HepG2 (cell line): Measurements from ENCODE around the gene TLR9. TPM values are rescaled to one million over a fixed set of nuclear protein-coding genes. Genes with fewer than 3 reads are reported as not detected.
A peak's percentile ranks its signal among the peaks of the same experiment; 100 is the strongest.
"Not testable (repeated sequence)": the region's sequence is repeated elsewhere in the genome, so short reads cannot be mapped to it uniquely, and the experiment has no call there.

Experiments
- ATAC-seq: fragments of 200-7000 bp; cut with Tn5 transposase; 3 replicates; pipeline ENCODE4 v1.9.1; 2020; ENCODE audit warnings: mild to moderate bottlenecking, moderate library complexity
- BruUV-seq: library from RNA; stranded (reverse); fragments of 400-500 nt; replicated peaks from 2 replicates; lab custom pipeline; 2021; lab: Mats Ljungman, UMichigan
- CTCF ChIA-PET: fragments of 300-600 bp; formaldehyde crosslinking; extraction: SDS; loops from one replicate; lab custom pipeline; 2021; ENCODE audit warnings: low total read pairs, inconsistent platforms, low intra/inter-chr PET ratio; lab: Yijun Ruan, JAX
- POLR2A ChIA-PET: fragments of 350-600 bp; sonication (Branson Sonifier 250); formaldehyde crosslinking; loops from one replicate; lab custom pipeline; 2020; ENCODE audit warnings: antibody characterized with exemption, inconsistent platforms; lab: Yijun Ruan, JAX
- DNase-seq: peaks from one replicate; pipeline ENCODE4 v3.0.0-alpha.2; 2015; ENCODE audit warnings: low spot score
- FAIRE-seq: peaks from 3 replicates; lab custom pipeline; 2011; peaks lifted over from hg19 to GRCh38; lab: Jason Lieb, UNC
- H2AFZ ChIP-seq: one replicate; pipeline ENCODE4 v1.6.1; 2011; ENCODE audit warnings: low read length, inconsistent platforms
- H3K27ac ChIP-seq: fragments of 300-600 bp; 3 replicates; pipeline ENCODE4 v1.8.0; 2011; ENCODE audit warnings: mixed run types, mild to moderate bottlenecking, mixed read lengths, low read length, inconsistent platforms; ENCODE audit not compliant: insufficient read depth; ENCODE audit errors: extremely low read length
- H3K27me3 ChIP-seq, 2 experiments: fragments of 200-600 bp in 1 of 2; 2 replicates in 1 of 2; 3 replicates in 1 of 2; pipeline versions ENCODE4 v1.6.0 to v1.8.0; 2011; ENCODE audit warnings: low read length in 2 of 2, mild to moderate bottlenecking in 2 of 2, moderate library complexity in 2 of 2, inconsistent platforms in 1 of 2; ENCODE audit not compliant: insufficient read depth in 2 of 2, control insufficient read depth in 1 of 2
- H3K36me3 ChIP-seq, 2 experiments: fragments of 200-600 bp in 1 of 2; replicated peaks in 1 of 2; 2 replicates in 1 of 2; 3 replicates in 1 of 2; pipeline versions ENCODE4 v1.5.1 to v1.8.0; 2011; ENCODE audit warnings: low read length in 2 of 2, inconsistent platforms in 1 of 2; ENCODE audit not compliant: insufficient read depth in 2 of 2, control insufficient read depth in 1 of 2
- H3K4me1 ChIP-seq: 2 replicates; pipeline ENCODE4 v1.5.1; 2012; ENCODE audit warnings: low read length, inconsistent platforms; ENCODE audit not compliant: insufficient read depth
- H3K4me2 ChIP-seq: 2 replicates; pipeline ENCODE4 v1.6.0; 2011; ENCODE audit warnings: low read depth, low read length, inconsistent platforms
- H3K4me3 ChIP-seq, 3 experiments: fragments of 200-600 bp in 1 of 3; sonication (generic), shearing (Covaris generic) in 1 of 3; replicated peaks in 1 of 3; 2 replicates each; pipeline ENCODE4 v1.5.1; 2011 to 2016; ENCODE audit warnings: low read length in 3 of 3, inconsistent platforms in 2 of 3, low read depth in 2 of 3, mild to moderate bottlenecking in 2 of 3, control low read depth in 1 of 3, mixed read lengths in 1 of 3; ENCODE audit not compliant: insufficient read depth in 1 of 3
- H3K79me2 ChIP-seq: one replicate; pipeline ENCODE4 v1.6.1; 2011; ENCODE audit warnings: low read length, inconsistent platforms; ENCODE audit not compliant: insufficient read depth
- H3K9ac ChIP-seq: 2 replicates; pipeline ENCODE4 v1.6.0; 2011; ENCODE audit warnings: mild to moderate bottlenecking, low read depth, low read length, inconsistent platforms; ENCODE audit not compliant: insufficient read depth
- H3K9me3 ChIP-seq: 2 replicates; pipeline ENCODE4 v1.5.1; 2012; ENCODE audit warnings: mild to moderate bottlenecking, low read length
- H4K20me1 ChIP-seq: 2 replicates; pipeline ENCODE4 v1.6.0; 2011; ENCODE audit warnings: inconsistent platforms, mild to moderate bottlenecking, low read length, moderate library complexity; ENCODE audit not compliant: insufficient read depth
- RBFOX2 ChIP-seq: fragments of 200-400 bp; formaldehyde crosslinking; IDR thresholded peaks from 2 replicates; pipeline ENCODE4 v1.6.1; 2017; ENCODE audit warnings: low read depth, mild to moderate bottlenecking, low read length
- ZNF850 ChIP-seq: sonication (generic); formaldehyde crosslinking; conservative IDR thresholded peaks from 2 replicates; pipeline ENCODE4 v1.9.0; 2021; ENCODE audit warnings: mild to moderate bottlenecking, missing genetic modification reagents
- ZNF878 ChIP-seq: sonication (generic); formaldehyde crosslinking; IDR thresholded peaks from 2 replicates; pipeline ENCODE4 v1.8.1; 2023; ENCODE audit warnings: mild to moderate bottlenecking, missing genetic modification reagents, moderate library complexity
- WGBS: methylation state at CpG from one replicate; pipeline ENCODE4 v1.1.6; 2017; ENCODE audit warnings: low lambda C conversion rate; 5-methylcytosine and 5-hydroxymethylcytosine counted together
- in situ Hi-C: cut with HindIII; loops from 2 replicates; pipeline ENCODE4 v1.10.0; 2017; ENCODE audit warnings: low pct_unique_long_range_greater_than_20kb; ENCODE audit not compliant: extremely low pct_ligation_motif_present
- intact Hi-C: fragments of 100-400 bp; cut with micrococcal nuclease; formaldehyde crosslinking; loops from one replicate; pipeline ENCODE4 v1.10.0; 2022; ENCODE audit not compliant: unreplicated experiment
- polyA plus RNA-seq, 8 experiments: library from polyadenylated mRNA; depleted of rRNA in 3 of 8; stranded (reverse) in 7 of 8; unstranded in 1 of 8; fragments of >200 nt; fragmentation: Illumina TruSeq in 4 of 8; extraction: Trizol in 4 of 8; gene quantifications; 2 replicates each; pipeline versions ENCODE4 v1.2.1 to v1.2.3, GENCODE V29; 2011 to 2016; ENCODE audit warnings: low read depth in 4 of 8, missing spikeins in 1 of 8, mixed read lengths in 1 of 8; ENCODE audit not compliant: insufficient read depth in 1 of 8
- total RNA-seq, 5 experiments: library from RNA; depleted of rRNA; stranded (reverse); fragments of >200 nt; fragmentation: Illumina TruSeq; extraction: Trizol; gene quantifications; 2 replicates each; pipeline ENCODE4 v1.2.3, GENCODE V29; 2016; ENCODE audit warnings: low read depth in 1 of 5

The TLR9 gene
- total and polyA plus RNA-seq, 2 of the 13 experiments (the other 11 are each of a cell fraction or from before 2014, with no cell fraction given), result not detected

DNA sequence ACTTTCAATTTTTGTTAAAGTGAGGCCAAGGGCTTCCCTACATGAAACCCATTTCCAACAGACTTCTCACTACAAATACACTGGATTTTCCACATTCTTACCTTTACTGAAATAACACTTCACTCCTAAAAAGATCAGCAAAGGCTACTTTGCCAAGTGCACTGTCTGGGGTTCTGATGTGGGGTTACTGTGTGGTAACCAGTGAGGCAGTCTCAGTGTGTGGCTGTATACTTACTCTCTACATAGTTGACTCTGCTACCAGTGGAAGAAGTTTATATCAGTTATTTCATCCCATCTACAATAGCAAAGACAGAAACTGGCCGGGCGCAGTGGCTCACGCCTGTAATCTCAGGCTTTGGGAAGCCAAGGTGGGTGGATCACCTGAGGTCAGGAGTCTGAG, 47.4 kb upstream of the TLR9 start:
- Histone ChIP-seq H3K4me3 (no peak overlapping the region), H3K36me3 (peaks cover 11 to 44% of the 10 kb centered on the region in 2 experiments), H3K27ac (no peak overlapping the region), H3K4me1 (peaks cover 60% of the 10 kb centered on the region), H2AFZ (no peak overlapping the region), H4K20me1 (peaks cover 72% of the 10 kb centered on the region), H3K27me3 (no peaks in the 10 kb centered on the region; a peak in 1 of 5 replicates), H3K79me2 (peaks cover 93% of the 10 kb centered on the region), H3K9ac (no peak overlapping the region), H3K9me3 (no peaks in the 10 kb centered on the region), H3K4me2 (no peak overlapping the region)
- CTCF ChIA-PET, result no interaction called here
- ATAC-seq, result no peak
- intact Hi-C loops, result no loop called here
- POLR2A ChIA-PET, result no interaction called here
- no peak for DNase-seq
- FAIRE-seq, result no peak
- no TSS peak for BruUV-seq
- TF ChIP-seq RBFOX2 (peak; percentile 35; the same call in 1 of the 2 replicates), ZNF850 (CRISPR knock-in tag) (no peak), ZNF878 (CRISPR knock-in tag) (no peak)
- in situ Hi-C loops, result no loop called here
- 79% methylated on average over 3 of the region's 3 CpGs for WGBS

DNA sequence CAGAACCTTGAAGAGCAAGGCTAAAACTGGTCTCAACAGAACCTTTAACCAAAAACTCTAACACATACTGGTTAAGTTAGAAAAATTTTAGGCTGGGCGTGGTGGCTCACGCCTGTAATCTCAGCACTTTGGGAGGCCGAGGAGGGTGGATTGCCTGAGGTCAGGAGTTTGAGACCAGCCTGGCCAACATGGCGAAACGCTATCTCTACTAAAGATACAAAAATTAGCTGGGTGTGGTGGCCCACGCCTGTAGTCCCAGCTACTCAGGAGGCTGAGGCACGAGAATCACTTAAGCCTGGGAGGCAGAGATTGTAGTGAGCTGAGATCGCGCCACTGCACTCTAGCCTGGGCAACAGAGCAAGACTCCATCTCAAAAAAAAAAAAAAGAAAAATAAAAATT, 46.7 kb upstream of the TLR9 start:
- H3K27me3 ChIP-seq, intact Hi-C loops, H3K4me2 ChIP-seq, FAIRE-seq, POLR2A ChIA-PET, H3K9ac ChIP-seq, H3K4me3 ChIP-seq, H3K27ac ChIP-seq, DNase-seq, H3K9me3 ChIP-seq, in situ Hi-C loops, CTCF ChIA-PET, H2AFZ ChIP-seq, BruUV-seq, ATAC-seq: not testable (repeated sequence)
- peaks cover 89% of the 10 kb centered on the region for H3K79me2 ChIP-seq
- peaks cover 12 to 50% of the 10 kb centered on the region in 2 experiments for H3K36me3 ChIP-seq
- H3K4me1 ChIP-seq, result peaks cover 60% of the 10 kb centered on the region
- peaks cover 68% of the 10 kb centered on the region for H4K20me1 ChIP-seq
- 99% methylated on average over 9 of the region's 9 CpGs for WGBS
